Urothelium cell line (cell line): Measurements from ENCODE around the gene PRKCA.
"Not testable (repeated sequence)": the region's sequence is repeated elsewhere in the genome, so short reads cannot be mapped to it uniquely, and the experiment has no call there.

ENCODE experiments used
- DNase-seq: peaks from one replicate; pipeline ENCODE4 v3.0.0; 2011; ENCODE audit warnings: low spot score, mixed read lengths
- FAIRE-seq: peaks from 2 replicates; lab custom pipeline; 2011; peaks lifted over from hg19 to GRCh38; lab: Jason Lieb, UNC

The PRKCA gene

DNA sequence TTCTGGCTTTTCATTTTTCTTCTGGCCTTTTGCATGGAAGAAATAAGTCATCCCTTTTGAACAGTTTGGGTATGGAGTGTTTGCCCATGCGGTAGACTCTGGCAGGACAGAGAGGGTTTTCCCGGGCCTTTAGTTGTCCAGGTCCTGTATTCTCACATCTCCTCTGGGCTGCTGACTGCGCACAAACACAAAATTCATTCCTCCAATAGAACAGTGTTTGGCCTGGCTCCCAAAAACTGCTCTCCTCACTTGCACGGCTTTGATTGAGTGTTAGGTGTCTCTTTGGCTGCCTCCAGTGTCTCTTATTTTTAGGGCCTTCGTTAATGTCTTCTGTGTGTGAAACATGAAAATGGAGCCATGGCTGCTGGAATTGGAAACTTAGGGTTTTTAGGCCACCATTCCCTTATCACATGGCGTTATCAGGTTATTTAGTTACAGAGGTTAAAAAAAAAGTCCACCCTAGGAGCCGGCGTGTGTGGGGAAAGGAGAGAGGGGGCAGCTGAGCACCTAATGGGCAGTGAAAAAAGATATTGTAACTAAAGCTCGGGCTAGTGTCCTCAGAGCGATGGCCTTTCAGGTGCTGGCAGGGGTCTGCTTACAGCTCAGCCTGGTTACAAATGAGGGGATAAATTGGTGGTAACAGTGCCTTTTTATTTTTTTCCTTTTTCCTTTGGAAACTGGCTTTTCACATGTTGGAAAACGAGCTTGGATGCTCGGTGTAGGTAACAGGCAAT lies 47.3 kb downstream of the PRKCA start:
- FAIRE-seq, result no peak
- no peak for DNase-seq

DNA sequence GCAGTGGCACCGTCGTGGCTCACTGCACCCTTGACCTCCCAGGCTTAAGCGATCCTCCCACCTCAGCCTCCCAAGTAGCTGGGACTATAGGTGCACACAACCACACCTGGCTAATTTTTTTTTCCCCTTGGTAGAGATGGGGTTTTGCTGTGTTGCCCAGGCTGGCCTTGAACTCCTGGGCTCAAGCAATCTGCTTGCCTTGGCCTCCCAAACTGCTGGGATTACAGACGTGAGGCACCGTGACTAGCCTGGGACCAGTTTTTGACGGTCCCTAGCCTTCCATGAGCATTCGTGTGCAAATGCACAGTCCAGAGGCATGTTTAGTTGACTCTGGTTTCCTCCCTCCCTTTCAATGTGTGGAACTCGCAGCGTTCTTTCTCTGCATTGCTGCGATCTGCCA lies 48.2 kb downstream of the PRKCA start:
- not testable (repeated sequence) for DNase-seq, FAIRE-seq

DNA sequence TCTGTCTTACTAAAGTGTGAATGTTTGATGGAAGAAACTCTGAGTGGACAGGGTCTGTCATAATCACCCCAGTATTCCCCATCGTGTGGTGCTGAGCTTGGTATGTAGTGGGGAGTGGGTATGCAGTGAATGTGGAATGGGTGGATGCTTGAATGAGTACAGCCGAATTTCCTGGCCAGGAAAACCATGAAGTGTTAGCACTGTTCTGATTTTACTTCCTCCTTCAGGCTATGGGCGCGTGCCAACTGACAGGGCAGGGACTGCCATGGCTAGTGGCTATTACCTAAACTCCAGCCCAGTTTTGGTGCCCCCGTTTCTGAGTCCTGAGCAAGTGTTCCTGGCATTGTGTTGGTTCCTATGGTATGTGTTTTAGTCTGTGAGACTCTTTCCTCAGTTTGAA lies 48.6 kb downstream of the PRKCA start:
- FAIRE-seq, result no peak

DNA sequence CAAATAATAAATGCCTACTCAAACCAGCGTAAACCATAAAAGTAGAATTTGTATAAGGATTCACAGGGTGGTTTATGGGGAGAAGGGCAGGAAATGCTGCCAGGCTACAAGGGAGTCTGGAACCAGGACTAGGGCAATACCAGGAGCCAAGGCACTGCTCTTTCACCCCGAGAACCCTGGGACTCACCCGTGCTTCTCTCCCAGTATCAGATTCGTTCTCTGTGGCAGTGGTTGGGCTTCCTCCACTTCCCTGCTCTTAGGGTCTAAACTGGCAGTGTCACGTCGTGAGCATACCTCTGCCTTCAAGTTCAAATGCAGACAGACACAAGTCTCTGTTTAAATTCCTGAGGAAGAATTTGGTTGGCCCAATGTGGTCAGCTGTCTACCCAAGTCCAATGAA lies 49.3 kb downstream of the PRKCA start:
- DNase-seq (no peak), FAIRE-seq (no peak)

More for the DNA sequence above, 48.6 kb downstream of the PRKCA start:
- no peak for DNase-seq

DNA sequence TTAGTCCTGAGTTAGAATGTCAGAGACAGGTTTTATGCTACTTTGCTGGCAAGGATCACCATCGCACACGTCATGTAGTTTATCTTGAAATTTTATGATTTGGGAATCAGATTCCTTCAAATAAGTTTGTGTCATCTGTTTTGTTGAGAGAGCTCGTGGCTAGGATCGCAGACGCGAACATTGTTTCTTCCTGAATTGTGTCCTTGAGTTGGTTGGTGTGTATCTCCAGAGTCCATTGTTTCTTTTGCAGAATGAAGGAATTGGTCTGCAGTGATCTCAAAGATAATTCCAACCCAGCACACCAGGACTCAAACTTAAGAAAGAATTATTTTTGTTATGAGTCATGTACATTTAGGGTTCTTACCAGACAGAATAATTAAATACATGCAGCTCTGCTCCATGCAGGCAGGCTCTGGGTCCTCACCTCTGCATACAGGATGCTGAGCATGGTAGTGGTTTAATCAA lies 51.6 kb downstream of the PRKCA start:
- FAIRE-seq, result no peak
- DNase-seq, result no peak

DNA sequence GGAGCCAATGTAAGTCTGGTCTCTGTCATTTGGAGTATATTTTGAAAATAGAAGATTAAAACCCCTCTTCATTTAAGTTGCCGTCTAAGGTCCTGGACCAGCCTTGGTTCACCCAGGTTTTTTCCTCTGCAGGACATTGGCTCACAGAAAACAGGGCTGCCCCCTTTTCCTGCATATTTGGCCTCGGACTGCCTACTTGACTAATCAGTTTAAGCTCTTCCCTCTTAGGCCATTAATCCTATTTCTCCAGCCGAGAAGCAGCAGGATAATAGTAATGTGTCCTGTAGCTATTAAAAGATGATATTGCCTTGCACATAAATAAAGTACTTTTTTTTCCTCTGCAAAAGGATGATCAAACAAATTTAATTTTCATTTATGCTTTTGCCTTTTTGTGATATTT lies 52.1 kb downstream of the PRKCA start:
- DNase-seq (no peak), FAIRE-seq (no peak)

DNA sequence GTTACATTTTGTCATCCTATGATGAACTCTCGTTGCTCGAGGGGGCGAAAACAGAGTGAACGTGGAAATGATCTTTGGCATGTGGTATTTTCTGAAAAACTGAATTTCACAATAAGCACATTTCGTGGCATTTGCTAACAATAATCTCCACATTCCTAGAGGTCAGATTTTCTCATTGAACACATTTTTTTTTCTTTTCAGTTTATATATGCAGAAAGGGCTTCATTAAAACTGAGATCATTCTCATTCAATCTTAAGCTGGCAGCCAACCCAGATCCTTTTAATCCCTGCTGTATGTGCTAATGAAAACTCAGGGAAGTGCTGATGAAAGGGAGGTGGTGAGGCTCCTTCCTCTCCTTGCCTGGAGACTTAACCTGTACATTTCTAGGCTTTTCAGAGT lies 52.6 kb downstream of the PRKCA start:
- FAIRE-seq (no peak), DNase-seq (no peak)

DNA sequence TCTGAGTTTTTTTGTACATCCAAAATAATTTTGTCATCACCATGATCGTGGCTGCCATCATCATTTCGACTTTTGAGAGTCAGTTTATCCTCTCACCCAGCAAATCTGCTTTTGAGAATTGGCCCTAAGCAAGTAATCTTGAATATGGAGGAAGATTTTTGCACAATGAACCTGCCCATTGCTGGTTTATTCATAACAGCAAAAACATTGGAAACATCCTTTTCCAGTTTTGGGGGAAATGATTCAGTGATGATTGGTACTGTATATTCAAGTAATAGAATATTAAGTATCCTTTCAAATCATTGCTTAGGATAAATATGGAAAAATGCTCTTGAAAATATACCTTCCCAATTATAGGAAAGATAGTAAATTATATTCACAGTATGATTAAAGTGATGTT lies 53.1 kb downstream of the PRKCA start:
- no peak for DNase-seq
- FAIRE-seq, result no peak

DNA sequence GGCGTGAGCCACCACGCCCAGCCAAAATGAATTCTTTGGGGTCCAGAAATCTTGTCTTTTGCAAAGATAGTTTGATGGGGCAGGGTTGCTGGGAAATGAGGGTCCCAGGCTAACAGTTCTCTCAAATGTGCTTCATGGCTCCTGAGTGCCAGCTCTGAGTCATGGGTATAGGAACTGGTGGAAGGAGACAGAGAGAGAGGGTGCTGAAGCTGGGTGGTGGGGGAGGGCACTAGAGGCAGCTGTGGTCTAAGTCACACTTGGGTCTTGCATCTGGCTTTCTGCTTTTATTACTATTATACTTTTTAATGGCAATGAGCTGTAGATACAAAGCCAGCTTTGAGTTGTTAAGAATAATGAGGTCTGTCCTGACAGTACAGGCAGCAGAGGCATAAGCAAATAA lies 54.6 kb downstream of the PRKCA start:
- FAIRE-seq (no peak), DNase-seq (no peak)

DNA sequence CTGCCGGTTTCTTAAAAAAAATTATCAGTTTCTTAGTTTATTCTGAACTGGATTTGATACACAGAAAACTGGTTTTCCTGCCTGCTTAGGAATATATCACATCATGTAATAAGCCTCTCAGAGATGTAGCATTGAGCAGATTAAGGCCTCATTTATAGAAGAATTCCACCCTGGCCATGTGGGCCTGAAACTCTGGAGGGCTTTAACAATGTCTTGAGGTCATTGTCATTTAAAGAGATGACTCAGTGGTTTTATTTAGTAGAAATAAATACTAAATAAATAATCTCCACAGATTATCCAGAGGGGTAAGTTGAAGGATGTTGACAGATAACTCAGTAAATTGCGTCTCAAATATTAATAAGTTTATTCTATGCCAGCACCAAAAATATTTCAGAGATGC lies 56.9 kb downstream of the PRKCA start:
- no peak for DNase-seq
- no peak for FAIRE-seq

DNA sequence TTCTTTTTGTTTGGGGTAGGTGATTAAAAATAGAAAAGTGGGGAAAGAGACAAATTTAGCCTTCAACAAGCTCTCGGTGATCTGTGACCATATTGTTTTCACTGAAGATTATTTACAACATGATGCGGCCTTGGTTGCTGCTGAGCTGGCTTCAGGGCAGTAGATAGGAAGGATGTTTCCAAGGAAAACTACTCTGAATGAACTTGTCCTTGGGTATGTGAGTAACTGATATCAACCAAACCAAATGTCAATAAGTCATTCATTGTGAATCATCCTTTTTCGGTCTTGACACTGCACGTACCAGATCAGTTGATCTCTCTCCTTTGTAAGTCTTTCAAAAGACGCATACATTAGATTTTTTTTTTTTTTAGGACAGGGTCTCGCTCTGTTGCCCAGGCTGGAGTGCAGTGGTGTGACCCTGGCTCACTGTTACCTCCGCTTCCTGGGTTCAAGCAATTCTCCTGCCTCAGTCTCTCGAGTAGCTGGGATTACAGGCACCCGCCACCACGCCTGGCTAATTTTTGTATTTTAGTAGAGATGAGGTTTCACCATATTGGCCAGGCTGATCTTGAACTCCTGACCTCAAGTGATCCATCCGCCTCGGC lies 58.6 kb downstream of the PRKCA start:
- DNase-seq, FAIRE-seq: not testable (repeated sequence)

DNA sequence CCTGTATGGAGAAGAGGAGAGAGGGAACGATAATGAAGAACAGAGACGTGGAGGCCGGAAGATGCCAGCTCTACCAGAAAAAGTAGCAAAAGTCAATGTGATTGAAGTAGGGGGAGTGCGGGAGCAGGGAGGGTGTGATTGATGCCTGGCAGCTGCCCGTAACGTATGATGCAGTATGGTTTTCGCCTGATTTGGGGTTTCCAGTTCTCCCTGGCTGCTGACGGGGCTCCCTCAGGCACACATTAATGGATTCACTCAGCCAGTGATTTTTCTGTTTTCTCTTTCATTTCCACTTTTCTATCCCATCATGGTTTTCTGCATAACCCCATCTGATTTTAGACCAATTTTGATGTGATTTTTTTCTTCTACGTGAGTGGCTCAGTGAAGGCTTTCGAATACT lies 62.1 kb downstream of the PRKCA start:
- DNase-seq (no peak), FAIRE-seq (no peak)

DNA sequence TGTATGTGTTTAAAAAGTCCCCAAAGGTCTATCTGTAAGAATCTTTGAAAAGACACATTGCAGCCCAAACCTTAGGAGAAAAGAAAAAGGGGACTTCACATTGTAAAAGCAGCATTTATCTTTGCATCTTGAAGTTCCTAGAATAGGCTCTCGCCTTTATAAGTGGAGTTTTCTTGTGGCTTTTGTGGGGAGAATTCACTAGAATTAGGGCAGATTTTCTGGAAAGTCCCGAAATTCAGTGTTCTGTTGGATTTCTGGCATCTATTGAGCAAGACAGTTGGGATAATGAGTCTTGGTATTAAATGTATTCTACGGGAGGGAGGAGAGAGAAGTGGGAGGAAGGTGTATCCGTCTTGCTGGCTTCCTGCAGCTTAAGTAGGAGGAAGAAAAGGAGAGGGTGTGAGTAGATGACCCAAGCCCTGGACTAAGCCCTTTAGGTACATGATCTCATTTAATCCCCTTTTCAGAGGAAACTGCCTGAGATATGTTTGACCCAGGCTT lies 62.6 kb downstream of the PRKCA start:
- no peak for DNase-seq
- FAIRE-seq, result no peak

DNA sequence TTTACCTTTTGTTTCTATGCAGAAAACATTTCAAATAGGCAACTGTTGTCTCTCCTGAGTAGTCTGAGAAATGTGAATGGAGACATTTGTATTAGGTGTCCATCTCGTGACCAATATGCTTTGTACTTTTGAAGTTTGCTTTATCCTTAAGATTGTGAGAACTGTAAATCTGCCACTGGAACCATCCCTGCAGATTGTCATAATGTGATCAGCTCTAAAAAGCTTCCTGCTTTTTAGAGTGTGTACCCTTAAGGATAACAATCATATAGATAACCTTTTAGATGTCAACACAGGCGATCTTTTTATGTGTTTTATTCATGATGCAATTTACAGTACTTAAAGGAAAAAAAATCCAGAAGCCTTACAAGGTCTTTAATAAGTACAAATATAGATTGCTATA lies 63.5 kb downstream of the PRKCA start:
- FAIRE-seq (no peak), DNase-seq (no peak)

DNA sequence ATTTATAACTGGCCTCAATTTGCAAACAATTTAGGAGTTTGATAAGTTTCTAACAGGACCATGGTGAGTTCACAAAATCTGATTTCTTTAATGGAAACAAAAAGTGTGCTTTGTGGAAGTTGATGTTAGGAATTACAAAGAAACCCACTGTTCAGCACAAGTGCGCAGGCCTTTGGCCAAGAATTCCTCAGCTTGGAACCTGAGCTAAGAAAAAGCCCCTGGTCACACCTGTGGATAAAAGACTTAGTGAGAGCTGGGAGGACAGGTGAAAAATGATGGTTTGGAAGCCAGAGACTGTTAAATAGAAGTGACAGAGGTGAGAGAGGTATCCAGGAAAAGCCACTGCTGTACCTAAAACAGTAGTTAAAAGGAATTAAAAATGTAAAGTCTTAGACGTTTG lies 64.7 kb downstream of the PRKCA start:
- FAIRE-seq (no peak), DNase-seq (no peak)

DNA sequence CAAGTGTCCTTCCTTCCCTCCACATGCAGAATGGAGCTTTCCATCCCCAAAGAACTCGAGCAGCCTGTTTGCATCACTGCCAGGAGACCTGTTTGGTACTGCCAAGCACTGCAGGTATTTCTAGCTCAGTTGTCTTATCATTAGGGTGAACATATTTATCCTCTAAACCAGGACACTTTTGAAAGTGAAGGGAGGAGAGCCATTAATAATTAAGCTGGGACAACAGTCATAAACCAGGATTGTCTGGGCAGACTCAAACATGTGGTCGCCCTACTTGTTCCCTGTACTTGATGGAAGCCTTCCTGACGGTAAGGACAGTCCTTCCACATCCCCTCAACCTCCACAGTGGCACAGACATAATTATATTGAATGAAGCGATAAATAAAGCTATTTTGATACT lies 67.4 kb downstream of the PRKCA start:
- DNase-seq (no peak), FAIRE-seq (no peak)

DNA sequence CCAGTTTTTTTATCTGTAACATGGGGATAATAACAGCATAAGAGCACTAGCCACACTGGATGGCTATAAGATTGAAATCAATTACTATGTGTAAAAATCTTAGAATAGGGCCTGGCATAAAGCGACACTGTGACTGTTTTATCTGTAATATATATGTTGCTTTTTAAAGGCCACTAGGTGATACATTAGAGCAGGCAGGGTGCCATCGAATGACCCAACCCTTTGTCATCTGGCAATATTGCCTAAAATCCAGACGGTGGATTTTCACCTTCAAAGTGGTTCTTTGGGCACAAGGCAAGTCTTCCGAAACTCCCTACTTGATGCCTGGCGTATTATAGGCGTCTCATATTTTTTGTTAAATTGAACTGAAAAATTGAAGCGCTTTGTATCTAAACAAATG lies 69.1 kb downstream of the PRKCA start:
- no peak for FAIRE-seq
- no peak for DNase-seq

DNA sequence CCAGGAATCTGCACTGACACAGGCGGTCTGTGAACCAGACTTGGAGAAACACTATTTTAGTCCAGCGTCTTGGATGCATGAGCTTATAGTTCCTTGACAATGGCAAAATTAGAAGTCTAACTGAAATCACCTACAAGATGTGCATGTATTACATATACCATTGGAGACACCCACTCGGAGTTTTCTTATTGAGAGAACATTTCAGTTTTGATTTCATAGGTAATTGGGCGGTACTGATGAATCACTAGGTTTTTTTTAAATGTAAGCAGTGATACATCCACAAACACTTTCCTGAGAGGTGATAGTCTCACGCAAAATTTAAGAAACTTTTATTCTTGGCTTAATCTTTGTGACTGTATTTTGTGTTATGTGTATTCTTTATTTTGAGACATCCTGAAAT lies 69.8 kb downstream of the PRKCA start:
- no peak for DNase-seq
- no peak for FAIRE-seq

DNA sequence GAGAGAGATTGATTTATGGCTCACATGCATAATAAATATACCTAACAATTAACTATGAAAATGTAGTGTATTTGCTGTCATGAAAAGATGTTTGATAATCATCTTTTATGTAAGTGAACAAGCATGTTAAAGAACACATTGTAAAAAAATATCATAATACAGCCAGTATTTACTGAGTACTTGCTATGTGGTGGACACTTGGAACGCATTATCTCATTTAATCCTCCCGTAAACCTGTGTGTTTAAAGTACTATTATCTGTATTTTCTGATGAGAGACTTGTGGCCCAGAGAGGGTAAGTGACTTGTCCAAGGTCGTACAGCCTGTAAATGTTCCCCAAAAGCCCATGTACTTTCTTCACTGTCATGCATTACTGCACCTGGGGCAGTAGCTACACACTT lies 70.7 kb downstream of the PRKCA start:
- DNase-seq (no peak), FAIRE-seq (no peak)

DNA sequence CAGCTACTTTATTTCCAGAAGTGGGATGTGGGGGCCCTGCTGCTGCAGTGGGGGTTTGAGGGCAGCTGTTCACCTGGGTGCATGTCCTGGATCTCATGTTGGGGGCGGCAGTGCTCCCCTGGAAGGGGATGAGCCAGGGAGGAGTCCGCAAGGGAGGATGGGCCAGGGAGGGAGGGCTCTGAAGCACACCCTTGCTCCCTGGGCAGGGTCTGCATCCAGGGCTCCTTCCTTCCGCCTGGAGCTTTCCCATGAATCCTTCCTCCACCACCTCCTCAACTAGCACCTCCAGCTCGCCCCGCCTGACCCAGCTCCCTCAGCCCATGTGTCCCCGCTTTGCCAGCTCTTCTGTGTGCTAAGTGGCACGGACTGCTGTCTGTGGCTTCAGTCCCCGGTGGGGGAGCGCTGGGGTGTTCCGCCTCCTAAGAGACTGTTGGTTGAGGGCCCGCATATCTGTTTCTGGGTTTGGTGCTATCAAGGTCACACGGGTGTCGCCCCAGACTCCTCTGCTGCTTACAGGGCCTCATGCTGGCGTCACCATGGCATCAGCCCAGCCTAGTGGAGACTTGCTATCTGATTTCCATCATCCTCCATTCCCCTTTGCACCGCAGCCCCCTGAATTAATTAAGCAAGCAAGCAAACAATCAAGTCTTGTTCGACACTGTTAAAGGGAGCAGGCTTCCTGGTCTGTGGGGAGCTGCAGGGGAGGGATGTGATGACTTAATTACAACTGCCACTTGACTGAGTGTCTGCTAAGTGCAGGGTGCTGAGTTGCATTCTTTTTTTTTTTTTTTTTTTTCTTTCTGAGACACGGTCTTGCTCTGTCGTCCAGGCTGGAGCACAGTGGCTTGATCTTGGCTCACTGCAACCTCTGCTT lies 71.8 kb downstream of the PRKCA start:
- peak; percentile 61 for FAIRE-seq
- DNase-seq, result no peak

DNA sequence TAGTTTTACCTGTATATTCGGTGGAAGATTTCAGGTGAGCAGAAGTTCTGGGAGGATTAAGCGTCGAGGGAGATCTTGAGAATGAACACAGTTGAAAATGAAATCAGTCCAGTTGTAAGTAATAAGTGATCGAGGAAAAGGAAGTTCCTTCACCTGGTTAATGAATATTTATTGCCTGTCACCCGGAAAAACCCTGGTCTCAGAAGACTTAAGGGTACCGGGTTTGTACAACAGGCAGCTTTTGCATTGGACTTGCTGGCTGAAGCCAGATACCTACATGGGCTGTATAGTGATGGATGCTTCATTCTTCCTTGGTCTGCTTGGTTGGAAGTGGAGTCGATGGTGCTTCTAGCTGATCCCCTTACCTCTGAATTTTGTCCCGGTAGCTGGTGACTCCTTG lies 72.7 kb downstream of the PRKCA start:
- DNase-seq (no peak), FAIRE-seq (no peak)

DNA sequence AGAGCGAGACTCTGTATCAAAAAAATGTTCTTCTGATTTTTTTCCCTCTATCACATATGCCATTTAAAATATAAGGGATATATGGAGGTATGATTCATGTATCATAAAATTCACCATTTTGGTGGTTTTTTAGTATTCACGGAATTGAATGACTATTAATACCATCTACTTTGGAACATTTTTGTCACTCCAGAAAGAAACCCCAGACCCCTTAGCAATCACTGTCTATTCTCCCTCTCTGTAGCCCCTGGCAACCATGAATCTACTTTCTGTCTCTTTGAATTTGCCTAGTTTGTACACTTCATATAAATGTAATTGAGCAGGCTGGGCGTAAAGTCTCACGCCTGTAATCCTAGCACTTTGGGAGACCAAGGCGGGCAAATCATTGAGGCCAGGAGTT lies 75.9 kb downstream of the PRKCA start:
- DNase-seq (no peak), FAIRE-seq (no peak)
